Transverse colon (tissue), 4 donors: ENCODE measurements around the gene FAM120A. TPM values are rescaled to one million over a fixed set of nuclear protein-coding genes. Genes with fewer than 3 reads are reported as not detected.

Experiments used
- DNase-seq: peaks from one replicate; pipeline ENCODE4 v3.0.0-alpha.2; 2019
- H3K27ac ChIP-seq, 4 donors: fragments of 200-600 bp; sonication (generic); 2 replicates each; pipeline ENCODE4 v1.5.1; 2016 to 2018; ENCODE audit warnings: inconsistent platforms in 4 of 4
- H3K27me3 ChIP-seq: fragments of 200-600 bp; sonication (generic); 2 replicates; pipeline ENCODE4 v1.5.1; 2017; ENCODE audit warnings: inconsistent platforms
- H3K36me3 ChIP-seq, 4 donors: fragments of 200-600 bp; sonication (generic); 2 replicates each; pipeline ENCODE4 v1.5.1; 2017 to 2019; ENCODE audit warnings: inconsistent platforms in 4 of 4
- H3K4me1 ChIP-seq, 4 donors: fragments of 200-600 bp; sonication (generic); 2 replicates each; pipeline ENCODE4 v1.5.1; 2017 to 2020; ENCODE audit warnings: inconsistent platforms in 4 of 4
- H3K4me3 ChIP-seq, 4 donors: fragments of 200-600 bp; sonication (generic); 1 replicate in 1 of 4; 2 replicates in 3 of 4; pipeline versions ENCODE4 v1.5.1 to v1.6.1; 2017 to 2019; ENCODE audit warnings: inconsistent platforms in 4 of 4
- H3K9me3 ChIP-seq, 2 donors: fragments of 200-600 bp; sonication (generic); 2 replicates each; pipeline ENCODE4 v1.5.1; 2017 to 2019; ENCODE audit warnings: inconsistent platforms in 2 of 2
- CTCF ChIP-seq, 5 experiments: fragments of 200-600 bp in 3 of 5; fragments of 450-650 bp in 2 of 5; sonication (generic) in 3 of 5; IDR thresholded peaks; 1 replicate in 2 of 5; 2 replicates in 3 of 5; pipeline ENCODE4 v1.5.1; 2016 to 2017; ENCODE audit warnings: antibody characterized with exemption in 5 of 5, inconsistent platforms in 3 of 5, mild to moderate bottlenecking in 2 of 5, moderate library complexity in 1 of 5
- EP300 ChIP-seq: sonication (generic); formaldehyde crosslinking; IDR thresholded peaks from one replicate; pipeline ENCODE4 v1.6.1; 2017; ENCODE audit warnings: antibody characterized with exemption, low read depth
- POLR2A ChIP-seq: fragments of 450-650 bp; IDR thresholded peaks from one replicate; pipeline ENCODE4 v1.6.1; 2016; ENCODE audit warnings: antibody characterized with exemption, mild to moderate bottlenecking, moderate library complexity
- POLR2AphosphoS5 ChIP-seq, 3 donors: sonication (generic); formaldehyde crosslinking; IDR thresholded peaks; one replicate each; pipeline ENCODE4 v1.6.1; 2016; ENCODE audit warnings: antibody characterized with exemption in 3 of 3
- WGBS, 2 donors: methylation state at CpG; one replicate each; pipeline ENCODE4 v1.1.5; 2018; ENCODE audit warnings: low coverage in 1 of 2; 5-methylcytosine and 5-hydroxymethylcytosine counted together
- in situ Hi-C, 4 donors: fragments of 200-750 bp; cut with MboI; loops; one replicate each; pipeline versions ENCODE4 v1.15.0 to v1.15.1; 2017; ENCODE audit warnings: low sequenced_read_pairs in 3 of 4, low pct_ligation_motif_present in 1 of 4, low pct_unique_long_range_greater_than_20kb in 1 of 4
- intact Hi-C: fragments of 100-400 bp; cut with DNase I; formaldehyde crosslinking; loops from one replicate; pipeline ENCODE4 v1.15.1; 2023; ENCODE audit warnings: low total_unique reads
- total RNA-seq, 4 donors: library from RNA; depleted of rRNA; stranded (reverse); fragments of >200 nt; gene quantifications; one replicate each; pipeline ENCODE4 v1.1.0, GENCODE V29; 2016

FAM120A gene
- total RNA-seq, 4 donors from 2014 or later, result 122 to 244 (median 180) TPM

- Histone ChIP-seq H3K36me3 (no peaks in the 10 kb centered on the region), H3K4me1 (peaks cover 13 to 27% (median 23%) of the 10 kb centered on the region in 4 donors), H3K4me3 (no peak overlapping the region), H3K9me3 (no peaks in the 10 kb centered on the region), H3K27ac (no peak overlapping the region), H3K27me3 (no peaks in the 10 kb centered on the region)
- TF ChIP-seq CTCF (IDR thresholded peaks at IDR 0.05) (no peak), POLR2A (no peak), POLR2AphosphoS5 (IDR thresholded peaks at IDR 0.05) (no peak), EP300 (no peak)
- intact Hi-C loops, result no loop called here
- in situ Hi-C loops, result no loop called here
- WGBS, 2 donors, result 70 to 80% methylated on average over 2 to 4 of the region's 4 CpGs
- DNase-seq, result no peak
Observed at GRCh38 chr9:93601063-93601462, 149.6 kb downstream of the FAM120A start.

- WGBS, 2 donors, result 81 to 100% methylated on average over 3 to 5 of the region's 5 CpGs
- in situ Hi-C loops, result no loop called here
- no peak for DNase-seq
Observed at GRCh38 chr9:93601666-93602065, 150.2 kb downstream of the FAM120A start.

GRCh38 chr9:93603011-93603410 lies 151.5 kb downstream of the FAM120A start:
- DNase-seq, result no peak
- in situ Hi-C loops (no loop called here), intact Hi-C loops (no loop called here)
- H3K4me1 ChIP-seq, result peaks cover 13 to 27% (median 21%) of the 10 kb centered on the region in 4 donors
- H3K27me3 ChIP-seq, result no peaks in the 10 kb centered on the region
- H3K36me3 ChIP-seq, result no peaks in the 10 kb centered on the region
- TF ChIP-seq POLR2AphosphoS5 (IDR thresholded peaks at IDR 0.05) (no peak), EP300 (no peak), POLR2A (no peak), CTCF (IDR thresholded peaks at IDR 0.05) (no peak)
- H3K4me3 ChIP-seq, result no peak overlapping the region
- no peak overlapping the region for H3K27ac ChIP-seq
- peaks cover 0 to under 1% of the 10 kb centered on the region in 2 donors for H3K9me3 ChIP-seq
- 94% methylated on average over 15 of the region's 15 CpGs; no CpG with 5 or more reads in 1 of the 2 donors for WGBS, 2 donors

More at GRCh38 chr9:93601666-93602065, 150.2 kb downstream of the FAM120A start:
- Histone ChIP-seq H3K4me3 (no peak overlapping the region), H3K9me3 (no peaks in the 10 kb centered on the region), H3K36me3 (no peaks in the 10 kb centered on the region), H3K4me1 (peaks cover 13 to 27% (median 23%) of the 10 kb centered on the region in 4 donors), H3K27me3 (no peaks in the 10 kb centered on the region), H3K27ac (no peak overlapping the region)
- intact Hi-C loops, result no loop called here
- TF ChIP-seq POLR2AphosphoS5 (IDR thresholded peaks at IDR 0.05), result no peak
- TF ChIP-seq CTCF (IDR thresholded peaks at IDR 0.05), result no peak
- TF ChIP-seq POLR2A, result no peak

- Histone ChIP-seq H3K9me3 (peaks cover 0 to 3% of the 10 kb centered on the region in 2 donors), H3K36me3 (no peaks in the 10 kb centered on the region), H3K27ac (no peak overlapping the region), H3K27me3 (no peaks in the 10 kb centered on the region), H3K4me3 (no peak overlapping the region), H3K4me1 (peaks cover 12 to 18% (median 16%) of the 10 kb centered on the region in 4 donors)
- intact Hi-C loops, result no loop called here
- DNase-seq, result no peak
- in situ Hi-C loops, result no loop called here
- TF ChIP-seq POLR2AphosphoS5 (IDR thresholded peaks at IDR 0.05) (no peak), POLR2A (no peak), CTCF (IDR thresholded peaks at IDR 0.05) (no peak), EP300 (no peak)
- WGBS, 2 donors, result 91 to 100% methylated on average over 1 to 4 of the region's 4 CpGs
Observed at GRCh38 chr9:93603906-93604326, 152.4 kb downstream of the FAM120A start.
